Heart left ventricle (tissue), 13 donors: Measurements from ENCODE around the gene SREBF2.

Experiments
- CTCF ChIP-seq, 12 donors: fragments of 200-600 bp; sonication (generic) in 4 of 12; IDR thresholded peaks; one replicate each; pipeline versions ENCODE4 v1.5.0 to v1.8.0; 2018 to 2022; ENCODE audit warnings: antibody characterized with exemption in 12 of 12, mild to moderate bottlenecking in 5 of 12
- POLR2A ChIP-seq, 2 donors: fragments of 450-650 bp; IDR thresholded peaks; one replicate each; pipeline ENCODE4 v1.6.1; 2017; ENCODE audit warnings: antibody characterized with exemption in 2 of 2, mild to moderate bottlenecking in 2 of 2, moderate library complexity in 2 of 2
- donor health status: ischemic (EF 13 %, LVEDD 7.1; RV severe dilation, severe dysfunction).
- donor health status: DM: no; HTN: yes; CAD: no.
- donor health status: DM: no; HTN: no; CAD: no.
- donor health status: ischemic (EF 25% LVEDD 6.9; RV normal size, moderate dysfunction).
- donor health status: ischemic (EF 25% LVEDD 5.7; RV mildly dilated, moderate dysfunction).
- donor health status: ischemic (EF 35%, LVEDD 5.7; RV mildly dilated, moderate dysfunction).
- donor health status: nonischemic (EF 11% LVEDD 7.7; RV severe dilation, severe dysfunction).
- donor health status: DM: yes; HTN: yes; CAD: no.
- donor health status: PGD.
- donor health status: ischemic (EF 29% LVEDD 5.4; RV normal size, mild dysfunction).
- donor health status: nonischemic (EF 23%, LVEDD 6.1; RV moderate dilation, normal function).

DNA sequence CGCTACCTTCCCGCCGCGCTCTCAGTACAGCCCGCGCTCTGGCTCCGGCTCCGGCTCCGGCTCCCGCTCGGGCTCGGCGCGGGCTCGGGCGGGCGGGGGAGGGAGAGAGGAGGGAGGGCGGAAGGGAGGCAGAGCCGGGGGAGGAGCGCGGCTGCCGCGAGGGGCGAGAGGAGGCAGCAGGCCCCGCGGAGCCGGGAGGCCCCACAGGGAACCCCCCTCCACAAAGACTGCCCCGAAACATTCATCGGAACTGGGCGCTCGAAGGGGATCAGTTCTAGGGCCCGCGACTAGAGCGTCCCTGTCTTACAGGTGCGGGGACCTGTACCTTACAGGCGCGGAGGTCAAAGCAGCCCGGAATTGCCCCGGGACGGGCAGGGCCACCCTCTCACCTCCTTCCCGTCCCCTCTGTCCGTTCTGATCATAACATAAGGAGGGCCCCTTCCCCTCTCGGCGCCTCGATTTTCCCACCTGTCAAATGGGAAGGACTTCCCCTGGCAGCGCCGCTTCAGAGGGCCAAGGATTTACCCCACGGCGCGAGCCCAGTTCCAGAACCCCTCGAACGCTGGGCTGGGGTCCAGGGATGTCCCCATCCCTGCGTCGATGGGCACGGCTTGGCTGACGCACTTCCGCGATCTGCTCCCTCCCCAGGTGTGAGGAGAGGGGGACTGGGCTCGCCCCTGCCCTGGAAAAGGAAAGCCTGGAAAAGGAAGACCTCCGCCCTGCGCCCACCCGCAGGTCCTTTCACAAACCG is 82.3 kb downstream of the SREBF2 start, which contains the start of gene SHISA8:
- TF ChIP-seq POLR2A (IDR thresholded peaks at IDR 0.05) (no peak), CTCF (IDR thresholded peaks at IDR 0.05) (no peak)
